ENCODE measurements around the gene WDFY1.

WDFY1 gene

DNA sequence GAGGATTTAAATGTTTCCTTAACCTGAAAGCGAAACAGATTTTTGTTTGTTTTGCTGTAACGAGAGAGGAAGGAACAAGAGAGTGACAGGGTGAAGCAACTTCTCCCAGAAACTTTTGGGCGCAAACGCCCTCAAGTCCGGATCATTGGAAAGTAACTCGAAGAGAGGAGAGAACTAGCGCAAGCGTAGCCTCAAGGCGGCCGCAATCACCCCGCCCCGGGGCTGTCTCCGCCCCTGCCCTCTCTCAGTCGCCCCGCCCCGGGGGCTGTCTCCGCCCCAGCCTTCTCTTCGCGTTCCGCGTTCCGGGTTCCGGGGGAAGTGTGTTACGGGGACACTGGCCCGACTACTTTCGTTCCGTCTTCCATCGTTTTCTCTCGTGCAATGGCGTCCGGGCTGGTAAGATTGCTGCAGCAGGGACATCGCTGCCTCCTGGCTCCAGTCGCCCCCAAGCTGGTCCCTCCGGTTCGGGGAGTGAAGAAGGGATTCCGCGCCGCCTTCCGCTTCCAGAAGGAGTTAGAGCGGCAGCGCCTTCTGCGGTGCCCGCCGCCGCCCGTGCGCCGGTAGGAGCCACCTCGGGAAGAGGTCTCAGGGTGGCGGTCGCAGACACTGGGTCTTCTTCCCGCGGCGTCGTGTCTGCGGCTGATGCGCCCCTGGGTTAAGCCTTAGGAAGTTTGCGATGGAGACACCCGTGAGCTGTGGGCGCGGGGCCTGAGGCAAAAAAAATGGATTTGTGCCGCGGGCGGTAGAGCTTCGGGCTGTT is 12.1 kb upstream of the WDFY1 start, which contains the start of gene MRPL44:
TSS of gene MRPL44 (plus strand) at position 372 of the 760 bp plus-strand sequence. CDS start at position 382, 10 bp downstream.
- peak; percentile 99 for DNase-seq

DNA sequence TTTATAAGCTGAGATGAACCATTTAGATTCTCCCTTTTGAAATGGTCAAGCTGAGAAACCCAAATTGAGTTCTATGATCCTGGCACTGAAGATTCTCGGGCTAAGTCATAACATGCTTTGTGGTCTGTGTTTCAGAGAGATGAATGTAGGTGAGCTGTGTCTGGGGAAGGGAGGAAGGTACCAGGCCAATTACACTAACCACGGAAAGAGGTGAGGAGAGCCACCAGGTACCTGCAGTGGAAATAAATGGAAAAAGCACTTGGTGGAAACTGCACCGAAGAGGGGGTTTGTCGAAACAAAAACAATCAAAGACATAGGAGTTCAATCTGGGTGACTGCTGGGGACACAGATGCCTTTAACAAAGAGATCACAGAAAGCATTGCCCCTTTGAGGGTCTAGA is 11.2 kb upstream of the WDFY1 start:
- DNase-seq: no peak

DNA sequence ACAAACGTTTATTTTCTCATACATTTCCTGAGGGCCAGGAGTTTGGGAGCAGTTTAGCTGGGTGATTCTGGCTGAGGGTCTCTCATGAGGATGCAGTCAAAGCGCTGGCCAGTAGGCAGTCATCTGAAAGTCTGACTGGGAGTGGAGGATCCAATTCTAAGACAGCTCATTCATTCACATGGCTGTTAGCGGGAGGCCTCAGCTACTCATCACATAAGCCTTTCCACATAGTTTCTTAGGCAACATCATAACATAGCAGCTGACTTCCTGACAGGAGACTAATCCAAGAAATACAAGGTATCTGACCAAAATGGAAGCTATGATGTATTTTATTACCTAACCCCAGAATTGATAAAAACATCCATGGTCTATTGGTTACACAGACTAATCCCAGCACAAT is 9.3 kb upstream of the WDFY1 start:
- DNase-seq: peak; percentile 71

DNA sequence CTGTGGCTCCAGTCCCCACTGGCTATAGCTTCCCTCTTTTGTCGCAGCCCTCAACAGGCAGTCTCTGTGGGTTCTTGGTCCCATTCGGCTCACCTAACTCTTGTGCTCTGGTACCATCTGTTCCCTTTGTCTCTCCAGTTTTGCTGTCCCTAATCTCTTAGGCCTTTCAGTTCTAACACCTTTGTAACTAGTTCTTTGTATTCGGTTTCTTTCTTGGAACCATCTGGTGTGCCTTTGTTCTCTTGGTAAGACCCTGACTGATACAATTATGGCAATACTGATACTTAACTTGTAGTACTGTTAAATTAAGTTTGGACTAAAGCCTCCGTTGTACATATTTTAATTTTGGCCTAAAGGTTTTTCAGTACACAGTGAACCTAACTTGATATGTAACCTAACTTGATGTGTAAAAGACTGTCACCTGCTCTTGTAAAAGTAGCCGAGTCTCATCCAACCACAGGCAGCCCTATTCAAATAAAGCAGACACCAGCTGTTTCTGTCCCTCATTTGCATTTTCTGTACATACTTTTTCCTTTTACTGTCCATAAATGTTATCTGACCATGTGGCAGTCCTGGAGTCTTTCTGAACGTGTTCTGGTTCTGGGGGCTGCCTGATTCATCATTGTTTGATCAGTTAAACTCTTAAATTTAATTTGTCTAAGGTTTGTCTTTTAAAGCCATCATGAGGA is 7.3 kb upstream of the WDFY1 start:
- DNase-seq: no peak

DNA sequence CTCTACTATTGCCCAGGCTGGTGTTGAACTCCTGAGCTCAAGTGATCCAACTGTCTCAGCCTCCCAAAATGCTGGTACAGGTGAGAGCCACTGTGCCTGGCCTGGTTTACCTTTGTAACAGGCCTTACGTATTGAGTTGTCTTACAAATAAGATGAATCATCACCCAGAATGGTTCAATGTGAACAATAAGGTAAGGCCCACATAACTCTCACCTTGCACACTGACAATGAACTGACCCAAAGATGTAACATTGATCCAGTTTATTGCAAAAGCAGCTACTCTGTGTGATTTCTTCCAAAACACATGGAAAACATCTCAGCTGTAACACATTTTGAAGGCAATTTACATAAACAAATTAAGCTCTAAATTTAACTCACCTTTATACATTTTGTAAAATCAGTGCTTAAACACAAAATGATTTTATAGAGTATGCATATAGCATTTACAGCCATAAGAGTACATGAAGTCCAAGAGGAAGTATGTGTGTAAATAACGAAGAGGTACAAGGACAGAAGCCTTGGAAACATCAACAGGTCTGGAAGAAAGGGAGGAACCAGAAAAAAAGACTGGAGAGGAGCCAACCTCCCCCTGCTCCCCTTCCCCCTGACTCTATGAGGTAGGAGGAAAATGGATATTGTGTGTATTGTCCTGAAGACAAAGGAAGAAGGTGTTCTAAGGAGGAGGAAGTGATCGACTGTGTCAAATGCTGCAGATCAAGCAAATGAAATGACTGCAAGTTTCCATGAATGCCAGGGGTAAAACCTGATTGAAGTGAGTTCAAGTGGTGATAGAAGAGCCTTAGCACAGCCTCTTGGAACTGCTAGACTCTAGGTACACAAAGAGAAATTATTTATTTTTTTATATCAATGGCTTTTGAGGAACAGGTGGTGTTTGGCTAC is 5.6 kb upstream of the WDFY1 start:
- DNase-seq: no peak

DNA sequence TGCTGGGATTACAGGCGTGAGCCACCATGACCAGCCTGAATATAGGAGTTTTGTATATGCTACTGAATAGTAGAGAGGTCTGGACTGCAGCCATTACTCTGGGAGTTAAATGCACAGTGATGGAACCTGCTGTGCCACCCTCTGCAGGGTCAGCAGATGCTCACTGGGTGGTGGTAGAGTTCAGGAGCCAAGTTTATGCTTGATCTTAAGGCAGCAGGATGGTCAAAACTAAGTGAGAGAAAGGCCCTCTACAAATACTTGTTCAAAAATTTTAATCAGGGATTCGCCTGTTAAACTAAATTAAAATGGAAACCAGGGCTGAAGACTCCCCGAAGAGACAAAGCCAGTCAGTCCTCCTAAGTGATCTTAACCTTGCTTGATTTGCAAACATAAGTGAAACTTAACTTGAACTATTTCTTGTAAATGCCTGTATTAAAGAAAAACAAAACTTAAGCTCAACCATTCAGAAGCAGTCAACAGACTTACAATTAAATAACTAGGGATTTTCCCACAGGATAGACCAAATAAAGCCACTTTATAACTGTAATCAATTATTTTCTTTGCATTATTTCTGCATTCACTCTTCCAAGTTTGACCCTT is 4.2 kb upstream of the WDFY1 start:
- DNase-seq: no peak

DNA sequence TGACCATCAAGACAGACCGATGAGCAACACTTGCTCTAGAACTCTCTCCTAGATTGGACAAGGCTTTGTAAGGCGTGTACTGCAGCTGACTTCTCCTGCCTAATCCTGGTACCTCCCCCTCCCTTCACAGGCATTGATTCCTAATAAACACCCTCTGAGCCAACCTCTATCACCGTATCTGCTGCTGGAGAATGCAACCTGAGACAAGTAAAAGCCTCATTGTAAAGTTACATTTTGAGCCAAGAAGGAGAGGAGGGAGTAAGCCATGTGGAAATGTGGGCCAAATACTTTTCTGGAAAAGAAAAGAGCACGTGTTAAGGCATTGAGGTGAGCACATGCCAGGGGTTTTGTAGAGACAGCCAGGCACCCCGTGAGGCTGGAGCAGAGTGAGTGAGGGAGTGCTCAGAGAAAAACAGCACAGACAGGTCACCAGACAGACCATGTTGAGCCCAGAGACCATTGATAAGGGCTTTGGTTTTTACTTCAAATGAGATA is 2.6 kb upstream of the WDFY1 start:
- DNase-seq: no peak

DNA sequence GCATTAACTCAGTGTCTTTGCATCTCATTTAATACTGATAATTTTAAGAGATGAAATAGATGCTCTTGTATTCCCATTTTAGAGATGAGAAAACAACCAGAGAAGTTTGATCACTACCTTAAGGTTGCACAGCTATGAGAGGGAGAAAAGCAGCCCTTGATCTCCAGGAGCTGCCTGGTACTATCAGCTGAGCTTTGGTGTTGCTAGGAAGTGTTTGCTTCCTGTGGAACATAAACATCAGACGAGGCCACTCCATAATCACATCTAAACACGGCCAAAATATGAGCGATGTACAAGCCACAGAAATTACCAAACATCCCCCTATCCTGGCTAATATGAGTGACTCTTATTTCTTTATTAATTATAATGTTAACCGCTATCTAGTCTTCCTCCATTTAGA is 620 bp upstream of the WDFY1 start:
- no peak for DNase-seq

DNA sequence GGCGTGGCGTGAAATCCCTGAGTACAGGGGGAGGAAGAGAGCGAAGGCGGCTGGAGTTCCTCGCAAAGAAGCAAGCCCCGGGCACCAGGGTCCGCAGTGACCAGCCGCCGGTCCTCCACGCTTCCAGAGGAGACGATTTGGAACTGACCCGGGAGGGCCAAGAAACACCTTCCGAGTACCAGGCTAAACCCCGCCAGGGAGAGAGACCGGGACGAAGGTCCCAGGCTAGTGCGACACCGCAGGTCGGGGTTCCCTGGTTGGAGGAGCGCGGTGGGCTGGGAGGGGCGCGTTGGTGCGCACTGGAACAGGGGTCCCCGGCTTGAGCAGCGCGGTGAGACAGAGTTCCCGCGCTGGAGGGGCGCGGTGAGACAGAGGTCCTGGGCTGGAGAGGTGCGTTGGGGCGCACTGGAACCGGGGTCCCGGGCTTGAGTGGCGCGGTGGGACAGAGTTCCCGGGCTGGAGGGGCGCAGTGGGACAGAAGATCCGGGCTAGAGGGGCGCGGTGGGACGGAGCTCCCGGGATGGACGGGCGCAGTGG is 901 bp downstream of the WDFY1 start:
- peak in 1 of 2 donors; percentile 31 for DNase-seq

DNA sequence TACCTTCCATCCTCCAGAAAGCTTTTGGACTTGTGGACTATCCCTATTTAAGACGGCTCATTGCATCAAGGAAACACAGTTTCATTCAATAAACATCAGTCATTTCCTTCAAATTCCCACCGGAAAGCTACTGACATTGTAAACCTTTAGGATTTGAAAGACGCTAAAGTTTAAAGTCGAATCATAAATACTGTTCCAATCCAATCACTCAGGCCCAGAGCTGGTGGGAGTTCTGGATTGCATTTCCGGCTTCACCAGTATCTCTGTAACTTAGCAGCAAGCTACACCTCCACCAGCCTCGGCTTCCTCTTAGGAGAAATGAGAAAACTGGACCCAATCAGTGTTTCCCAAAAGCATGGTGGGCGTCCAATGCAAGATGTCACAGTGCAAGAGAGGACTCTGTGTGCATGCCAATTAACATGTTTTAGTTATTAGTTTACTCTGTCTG is 1.6 kb downstream of the WDFY1 start:
- peak; percentile 79 to 92 for DNase-seq

DNA sequence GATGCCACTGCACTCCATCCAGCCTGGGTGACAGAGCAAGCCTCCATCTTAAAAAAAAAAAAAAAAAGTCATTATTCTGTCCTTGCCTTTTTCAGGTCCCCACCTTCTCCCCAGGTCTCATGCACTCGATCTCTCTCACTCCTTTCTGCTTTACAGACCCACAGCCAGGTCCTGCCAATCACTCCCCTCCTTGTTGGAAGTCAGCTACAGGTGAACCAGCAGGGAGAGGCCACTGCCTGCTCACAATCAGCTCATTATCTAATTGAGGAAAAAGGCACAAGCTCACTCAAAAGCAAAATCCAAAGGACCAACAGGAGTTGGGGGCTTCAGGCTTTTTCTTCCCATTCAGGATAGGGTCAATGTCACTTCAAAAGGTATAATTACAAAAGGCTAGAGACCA is 2.0 kb downstream of the WDFY1 start:
- DNase-seq: no peak

DNA sequence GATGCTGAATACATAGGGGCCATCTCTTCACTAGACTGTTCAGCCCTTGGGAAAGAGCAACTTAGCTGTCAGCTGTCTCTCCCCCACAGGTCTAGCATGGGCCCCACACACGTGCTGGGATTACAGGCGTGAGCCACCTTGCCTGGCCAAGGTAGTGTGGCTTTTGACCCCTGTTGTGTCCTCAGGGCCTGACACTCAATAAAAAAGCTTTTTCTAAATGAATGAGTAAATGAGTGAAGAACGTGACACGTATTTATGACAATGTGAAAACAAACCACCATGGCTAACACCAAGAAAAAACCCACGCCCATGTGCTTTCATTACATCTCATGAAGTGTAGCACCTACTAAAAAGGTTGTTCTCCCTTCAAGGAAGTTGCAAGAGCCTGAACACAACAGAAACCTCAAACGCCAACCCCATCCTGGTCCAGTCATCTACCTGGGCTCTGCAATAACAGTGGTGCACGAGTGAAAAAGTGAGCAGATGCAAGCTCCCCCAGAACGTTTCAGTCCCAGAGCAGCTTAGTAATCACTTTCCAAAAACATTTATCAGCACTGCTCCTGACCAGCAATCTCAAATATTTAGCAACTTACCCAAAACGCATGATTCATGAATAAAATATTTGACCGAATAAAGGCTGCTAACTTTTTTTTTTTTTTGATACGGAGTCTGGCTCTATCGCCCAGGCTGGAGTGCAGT is 3.4 kb downstream of the WDFY1 start:
- DNase-seq: no peak

DNA sequence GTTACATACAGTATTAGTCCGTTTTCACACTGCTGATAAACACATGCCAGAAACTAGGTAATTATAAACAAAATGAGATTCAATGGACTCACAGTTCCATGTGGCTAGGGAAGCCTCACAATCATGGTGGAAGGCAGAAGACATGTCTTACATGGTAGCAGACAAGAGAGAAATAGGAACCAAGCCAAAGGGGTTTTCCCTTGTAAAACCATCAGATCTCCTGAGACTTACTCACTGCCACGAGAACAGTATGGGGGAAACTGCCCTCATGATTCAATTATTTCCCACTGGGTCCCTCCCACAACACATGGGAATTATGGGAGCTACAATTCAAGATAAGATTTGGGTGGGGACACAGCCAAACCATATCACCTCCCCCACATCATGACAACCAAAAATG is 5.7 kb downstream of the WDFY1 start:
- peak; percentile 88 to 89 for DNase-seq

DNA sequence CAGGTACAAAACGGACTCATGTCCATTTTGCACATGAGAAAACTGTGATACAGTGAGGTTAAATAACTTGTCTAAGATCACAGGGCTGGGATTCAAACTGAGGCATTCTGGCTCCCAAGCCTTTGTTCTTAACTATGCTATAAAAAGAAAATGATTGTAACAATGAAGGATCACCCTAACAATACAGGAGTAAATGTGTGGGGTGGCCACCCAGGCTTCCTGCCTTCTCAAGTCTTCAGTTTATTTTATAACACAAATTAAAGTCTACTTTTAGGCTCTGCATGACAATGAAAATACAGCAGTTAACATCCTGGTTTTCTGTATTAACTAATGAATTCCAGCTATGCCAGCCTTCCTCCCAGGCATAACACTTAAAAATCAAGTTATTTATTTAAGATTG is 7.6 kb downstream of the WDFY1 start:
- DNase-seq: no peak

DNA sequence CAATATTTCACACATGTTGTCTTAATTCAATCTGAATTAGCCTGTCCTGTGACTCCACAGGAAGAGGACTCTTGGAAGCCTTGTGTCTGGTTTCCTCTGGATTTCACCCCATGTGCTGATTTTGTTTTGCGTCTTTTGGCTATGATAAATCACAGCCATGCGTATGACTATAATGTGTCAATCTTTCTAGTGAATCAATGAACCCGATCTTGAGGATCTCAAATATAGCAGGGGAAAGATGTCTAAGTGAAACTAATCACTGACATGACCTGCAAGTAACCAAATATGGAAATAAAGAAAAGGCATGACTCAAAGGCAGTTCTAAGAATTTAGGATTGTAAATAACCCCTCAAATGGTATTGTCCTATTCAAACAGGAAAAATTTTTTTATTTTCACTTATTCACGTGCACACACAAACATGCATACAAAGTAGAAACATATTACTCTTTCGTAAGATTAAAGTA is 8.2 kb downstream of the WDFY1 start:
- DNase-seq: no peak

DNA sequence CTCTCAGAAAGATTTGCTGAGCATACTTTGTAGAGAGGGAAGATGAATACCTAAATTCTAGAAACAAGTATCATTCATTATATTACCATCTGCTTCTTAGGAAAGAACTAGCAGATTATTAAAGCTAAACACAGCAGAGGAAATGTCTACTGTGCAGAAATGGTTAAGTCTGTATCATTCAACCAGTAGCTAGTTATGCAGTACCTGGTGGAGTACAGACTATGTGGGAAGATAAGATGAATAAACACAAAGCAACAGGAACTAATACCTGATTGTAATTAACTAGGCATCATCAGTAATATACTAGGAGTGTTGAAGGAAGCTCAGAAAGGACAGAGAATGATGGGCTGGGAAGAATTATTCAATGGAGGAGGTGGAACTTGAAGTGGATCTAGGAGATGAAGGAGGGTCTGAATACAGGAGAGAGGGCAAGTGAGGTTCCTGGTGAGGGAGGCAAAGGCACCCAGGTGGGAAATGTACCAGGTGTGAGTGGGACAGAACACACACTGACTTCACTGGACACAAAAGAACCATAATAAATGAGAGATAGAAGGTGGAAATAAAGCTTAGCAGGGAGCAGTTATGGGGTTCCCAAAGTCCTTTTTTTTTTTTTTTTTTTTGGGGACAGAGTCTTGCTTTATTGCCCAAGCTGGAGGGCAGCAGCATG is 9.5 kb downstream of the WDFY1 start:
- DNase-seq: no peak

DNA sequence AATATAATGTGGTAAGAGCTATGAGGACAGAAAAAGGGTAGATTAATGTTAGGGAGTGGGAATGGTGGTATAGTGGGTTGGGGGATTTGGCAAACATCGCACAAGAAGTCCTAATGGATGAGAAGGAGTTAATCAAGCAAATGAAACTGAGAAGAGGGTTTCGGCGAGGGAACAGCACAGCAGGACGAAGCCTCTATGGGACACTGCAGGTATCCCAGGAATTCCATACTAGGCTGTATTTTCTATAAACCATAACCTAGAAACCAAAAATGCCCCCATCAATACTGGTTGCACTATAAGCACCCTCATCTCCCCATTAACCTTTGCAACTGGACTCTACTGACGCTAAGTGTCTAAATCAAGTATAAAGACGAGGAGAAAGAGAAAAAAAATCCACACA is 10.3 kb downstream of the WDFY1 start:
- no peak for DNase-seq

DNA sequence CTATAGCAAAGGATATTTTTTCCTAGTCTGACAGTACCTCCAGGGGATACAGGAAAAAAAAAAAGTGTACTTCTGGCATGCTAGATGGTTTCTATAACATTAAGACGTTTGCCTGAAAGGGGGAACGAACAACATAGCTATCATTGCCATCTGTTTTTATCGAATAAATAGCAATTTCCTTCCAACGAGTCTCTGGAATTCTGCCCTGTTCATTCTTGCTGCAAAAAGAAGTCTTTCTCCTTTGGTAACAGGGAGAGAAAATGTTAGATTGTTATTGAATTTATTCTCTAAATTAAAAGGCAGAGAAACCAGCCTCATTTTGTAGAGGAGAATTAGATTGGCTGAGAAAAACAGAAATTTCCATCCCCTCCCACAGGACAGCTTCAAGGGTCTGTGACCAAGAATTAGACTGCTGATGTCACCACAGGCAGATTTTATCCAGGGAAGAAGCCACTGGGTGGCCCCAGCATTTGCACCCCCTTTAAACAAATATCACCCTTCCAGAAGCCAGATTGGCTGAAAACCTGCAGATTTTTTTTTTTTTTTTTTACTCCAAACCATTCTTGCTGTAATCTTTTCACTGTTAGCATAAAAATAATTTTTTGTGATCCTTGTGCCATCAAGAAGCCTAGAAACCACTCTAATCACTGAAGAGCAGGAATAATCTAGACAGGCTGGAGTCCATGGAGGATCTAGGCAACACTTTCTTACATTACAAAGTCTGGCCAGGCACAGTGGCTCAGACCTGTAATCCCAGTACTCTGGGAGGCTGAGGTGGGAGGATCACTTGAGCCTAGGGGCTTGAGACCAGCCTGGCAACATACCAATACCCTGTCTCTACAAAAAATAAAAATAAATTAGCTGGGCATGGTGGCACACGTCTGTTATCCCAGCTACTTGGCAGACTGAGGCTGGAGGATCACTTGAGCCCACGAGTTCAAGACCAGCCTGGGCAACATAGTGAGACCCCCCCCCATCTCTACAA is 12.0 kb downstream of the WDFY1 start:
- DNase-seq: no peak
